Measurements from ENCODE around the gene RAB31.

RAB31 gene

DNA sequence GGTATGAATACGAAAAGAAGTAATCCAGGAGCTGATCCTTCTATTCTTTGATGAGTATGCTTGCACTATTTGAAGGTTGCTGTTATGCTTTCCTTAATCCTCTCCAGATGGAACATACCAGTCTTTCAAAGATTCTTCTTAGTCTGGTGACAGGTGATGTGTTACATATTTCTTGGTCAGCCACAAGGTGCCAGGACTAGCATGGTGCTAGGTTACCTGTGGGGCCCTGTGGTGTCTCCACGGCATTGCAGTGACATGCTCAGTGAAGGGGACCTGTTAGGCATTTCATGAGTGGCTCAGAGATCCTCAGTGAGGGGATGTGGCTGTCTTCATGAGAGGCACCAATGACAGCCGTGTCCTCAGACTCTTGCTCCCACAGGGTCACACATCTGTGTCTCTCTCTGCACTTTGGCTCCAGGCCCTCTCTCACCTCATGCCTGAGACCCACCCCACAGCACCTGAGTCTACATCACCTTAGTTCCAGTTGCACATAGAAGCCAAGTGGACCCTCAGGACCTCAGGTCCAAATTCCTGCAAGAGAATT is 13.1 kb upstream of the RAB31 start:
- no peak for DNase-seq

DNA sequence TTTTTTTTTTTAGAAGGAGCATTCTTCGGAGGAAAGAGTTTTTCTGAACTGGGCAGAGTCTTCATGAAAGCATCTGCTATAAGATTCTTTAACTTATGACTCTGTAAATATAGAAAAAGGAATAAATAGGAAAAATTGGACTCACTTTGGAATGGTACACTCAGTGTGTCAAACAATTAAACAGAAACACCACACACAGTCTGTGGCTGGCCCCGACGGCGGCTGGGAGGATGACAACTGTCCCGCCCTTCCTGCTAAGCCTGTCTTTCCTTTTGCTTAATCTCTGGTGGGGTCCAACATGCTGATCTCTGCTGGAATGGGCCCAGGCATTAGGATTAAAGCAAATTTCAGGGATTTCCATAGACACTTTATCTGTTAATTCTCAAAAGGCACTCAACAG is 12.5 kb upstream of the RAB31 start:
- no peak for DNase-seq

DNA sequence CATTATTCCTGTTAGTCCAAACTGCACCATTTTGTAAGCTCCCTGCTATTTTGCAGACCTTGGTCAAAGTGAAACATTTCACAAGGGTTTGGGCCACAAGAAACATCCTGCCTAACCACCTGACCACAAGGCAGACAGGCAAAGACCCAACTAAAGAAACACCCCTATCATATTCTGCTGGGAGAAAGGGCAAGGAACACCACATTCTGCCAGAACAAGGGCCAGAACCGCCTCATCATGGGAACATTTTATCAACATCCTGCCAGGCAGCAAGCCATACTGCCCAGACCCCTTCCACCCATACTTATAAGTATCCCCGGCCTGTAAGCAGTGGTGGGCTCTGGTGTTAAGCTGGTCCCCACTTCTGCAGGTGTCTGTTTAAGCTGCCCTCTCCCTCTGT is 12.0 kb upstream of the RAB31 start:
- DNase-seq = no peak

DNA sequence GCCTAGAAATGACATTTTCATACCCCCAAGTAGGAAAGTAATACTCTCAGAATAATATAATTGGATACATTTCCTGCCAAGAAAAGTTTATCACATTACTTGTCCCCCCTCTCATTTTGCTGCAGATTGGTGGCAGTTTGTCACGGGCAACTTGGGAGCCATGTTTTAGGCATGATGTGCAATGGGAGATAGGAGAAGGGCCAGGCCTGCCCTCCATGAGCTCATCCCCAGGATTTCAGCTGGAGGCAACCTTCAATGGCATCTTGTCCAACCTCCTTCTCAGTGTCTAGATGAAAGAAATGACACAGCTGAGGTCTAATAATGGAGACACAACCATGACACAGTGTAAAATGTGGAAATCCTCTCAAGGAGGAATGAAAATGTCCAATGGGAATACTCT is 11.4 kb upstream of the RAB31 start:
- DNase-seq = no peak

DNA sequence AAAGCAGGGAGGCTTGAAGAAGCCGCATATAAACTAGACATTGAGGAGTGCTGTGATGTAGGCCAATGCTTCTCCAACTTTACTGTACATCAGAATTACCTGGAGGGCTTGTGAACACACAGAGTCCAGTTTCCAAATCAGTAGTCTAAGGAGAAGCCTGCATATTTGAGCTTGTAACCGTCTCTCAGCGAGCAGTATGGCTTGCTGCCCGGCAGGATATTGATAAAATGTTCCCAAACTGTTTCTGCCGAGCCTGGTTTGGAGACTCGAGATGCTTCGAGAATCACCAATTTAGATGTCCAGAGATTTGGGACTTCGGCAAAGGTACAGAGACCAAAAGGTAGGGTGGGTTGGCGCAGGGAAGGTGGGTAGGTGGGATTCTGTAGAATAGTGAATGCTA is 11.0 kb upstream of the RAB31 start:
- DNase-seq = no peak

GRCh38 chr18:9698497-9698896 is 9.6 kb upstream of the RAB31 start:
- DNase-seq = no peak

DNA sequence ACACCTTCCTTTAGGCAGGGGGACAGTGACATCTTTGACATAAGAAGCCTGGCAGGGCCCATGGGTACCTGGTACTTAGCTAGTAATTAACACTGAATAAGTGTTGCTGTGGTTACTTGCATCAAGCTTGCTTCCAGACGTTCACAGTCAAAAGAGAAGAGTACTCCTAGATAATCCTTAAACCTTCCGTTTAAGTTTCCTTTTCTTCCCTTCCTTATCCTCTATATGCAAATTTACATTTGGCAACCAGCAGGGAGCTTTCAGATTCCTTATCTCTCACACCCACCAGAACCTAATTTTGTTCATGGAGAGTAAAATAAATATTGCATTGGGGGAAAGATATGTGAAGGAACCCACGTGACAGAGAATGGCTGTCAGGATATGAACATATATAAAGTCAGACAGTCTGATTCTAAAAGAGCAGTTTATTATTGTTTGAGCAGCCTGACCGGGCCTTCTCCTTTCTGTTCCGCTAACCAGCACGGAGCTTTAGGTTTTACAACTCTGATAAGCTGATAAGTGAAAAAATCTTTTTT is 7.8 kb upstream of the RAB31 start:
- no peak for DNase-seq

GRCh38 chr18:9701609-9702349 is 6.3 kb upstream of the RAB31 start:
- DNase-seq = no peak

- no peak for DNase-seq
Observed at GRCh38 chr18:9704233-9705118, 3.6 kb upstream of the RAB31 start.

- no peak for DNase-seq
Observed at GRCh38 chr18:9705183-9705829, 2.8 kb upstream of the RAB31 start.

- no peak for DNase-seq
Observed at GRCh38 chr18:9706081-9706935, 1.8 kb upstream of the RAB31 start.

DNA sequence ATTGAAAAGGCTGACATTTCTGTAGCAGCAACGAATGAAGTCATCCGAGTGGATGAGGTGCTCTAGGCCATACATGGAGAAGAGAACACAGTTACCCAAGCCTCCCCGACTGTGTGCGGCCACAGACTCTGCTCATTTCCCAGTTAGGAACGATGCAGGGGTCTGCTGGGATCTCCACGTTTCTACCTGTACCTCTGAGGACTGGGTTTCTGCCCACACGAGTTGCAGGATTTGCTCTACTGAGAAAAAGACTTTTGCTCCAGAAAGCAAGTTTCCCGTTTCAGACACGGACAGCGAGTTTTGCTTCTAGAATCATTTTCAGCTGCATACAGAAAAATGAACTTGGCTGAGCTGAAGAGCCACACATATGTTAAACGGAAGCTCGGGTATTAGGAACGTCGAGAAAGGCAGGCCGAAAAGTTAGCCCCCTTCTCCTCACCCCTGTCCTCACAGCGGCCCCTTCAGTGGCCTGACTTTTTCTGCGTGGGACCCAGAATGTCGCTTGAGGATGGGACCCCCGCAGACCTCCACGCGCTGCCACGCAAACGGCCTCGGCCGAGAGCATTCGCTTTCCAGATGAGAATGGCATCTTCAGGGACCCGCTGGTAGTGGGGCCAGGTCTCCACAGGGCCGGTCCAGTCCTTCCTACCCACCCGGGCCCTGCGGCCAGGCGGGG is 582 bp upstream of the RAB31 start:
- peak; percentile 38 for DNase-seq

DNA sequence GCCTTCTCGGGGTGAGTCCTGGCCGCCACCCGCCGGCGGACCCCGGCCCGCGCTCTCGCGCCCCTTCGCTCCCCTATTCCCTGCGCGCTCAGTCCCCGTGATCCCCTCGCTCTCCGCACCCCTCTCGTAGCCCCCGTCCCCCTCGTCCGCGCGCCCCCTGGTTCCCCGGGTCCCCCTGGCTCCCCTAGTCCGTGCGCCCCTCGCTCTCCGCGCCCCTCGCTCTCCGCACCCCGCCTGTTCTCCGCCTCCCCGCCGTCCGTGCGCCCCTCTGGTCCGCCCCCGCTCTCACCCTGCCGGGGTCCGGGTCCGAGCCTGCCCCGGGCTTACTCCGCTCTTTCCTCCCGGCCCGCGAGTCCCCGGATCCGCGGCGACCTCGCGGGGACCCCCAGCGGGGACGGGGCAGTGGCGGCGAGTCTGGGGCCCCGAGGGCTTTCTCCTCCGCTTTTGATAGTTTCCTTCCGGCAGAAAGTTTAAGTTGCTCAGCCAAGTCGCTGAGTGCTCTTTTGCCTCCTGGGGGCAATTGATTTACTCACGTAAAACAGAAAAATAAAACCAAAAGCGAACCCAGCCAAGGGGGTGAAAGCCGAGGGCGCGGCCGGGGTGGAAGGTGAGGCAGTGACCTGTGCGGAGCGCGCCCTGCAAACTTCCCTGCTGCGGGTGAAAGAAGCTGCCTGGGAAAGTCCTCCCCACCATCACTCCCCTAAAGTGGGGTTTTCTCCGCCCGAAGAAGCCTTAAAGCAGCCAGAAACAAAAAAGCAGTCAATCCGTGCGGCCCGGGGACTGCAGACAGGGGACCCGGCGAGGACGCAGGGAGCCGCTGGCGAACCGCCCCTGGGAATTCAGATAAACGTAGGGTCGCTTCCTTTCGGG is 568 bp downstream of the RAB31 start:
- peak; percentile 42 for DNase-seq

GRCh38 chr18:9709304-9709877 is 1.3 kb downstream of the RAB31 start:
- peak; percentile 57 for DNase-seq

- no peak for DNase-seq
Observed at GRCh38 chr18:9710037-9710436, 1.9 kb downstream of the RAB31 start.

DNA sequence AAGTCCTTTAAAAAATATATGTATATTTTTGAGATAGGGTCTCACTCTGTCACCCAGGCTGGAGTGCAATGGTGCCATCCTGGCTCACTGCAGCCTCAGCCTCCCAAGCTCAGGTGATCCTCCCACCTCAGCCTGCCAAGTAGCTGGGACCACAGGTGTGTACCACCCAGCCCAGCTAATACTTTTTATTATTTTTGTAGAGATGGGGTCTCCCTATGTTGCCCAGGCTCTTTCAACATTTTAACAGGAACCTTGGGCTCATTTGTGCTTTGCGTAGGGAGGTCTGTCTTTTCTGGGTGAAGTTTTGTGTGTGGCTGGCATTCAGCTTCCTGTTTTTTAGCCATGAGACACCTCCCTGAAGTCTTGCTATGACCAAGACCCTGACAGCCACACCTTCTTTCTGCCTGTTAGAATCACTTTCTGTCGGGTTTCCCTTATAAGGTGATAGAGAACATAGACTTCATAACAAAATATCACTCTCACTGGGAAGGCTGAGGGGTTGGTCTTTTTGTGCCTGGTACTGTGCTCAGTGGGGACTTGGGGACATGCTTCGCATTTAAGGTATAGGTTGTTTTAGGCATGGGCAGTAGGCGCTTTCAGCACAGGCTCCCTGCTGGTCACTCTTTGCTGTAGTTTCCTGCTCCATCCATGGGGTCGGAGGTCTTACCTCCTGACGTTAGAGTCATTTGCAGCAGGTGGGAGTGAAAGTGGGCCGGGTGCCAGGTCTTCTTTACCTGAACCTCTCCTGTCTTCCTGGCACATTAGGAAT is 3.4 kb downstream of the RAB31 start:
- DNase-seq = no peak

DNA sequence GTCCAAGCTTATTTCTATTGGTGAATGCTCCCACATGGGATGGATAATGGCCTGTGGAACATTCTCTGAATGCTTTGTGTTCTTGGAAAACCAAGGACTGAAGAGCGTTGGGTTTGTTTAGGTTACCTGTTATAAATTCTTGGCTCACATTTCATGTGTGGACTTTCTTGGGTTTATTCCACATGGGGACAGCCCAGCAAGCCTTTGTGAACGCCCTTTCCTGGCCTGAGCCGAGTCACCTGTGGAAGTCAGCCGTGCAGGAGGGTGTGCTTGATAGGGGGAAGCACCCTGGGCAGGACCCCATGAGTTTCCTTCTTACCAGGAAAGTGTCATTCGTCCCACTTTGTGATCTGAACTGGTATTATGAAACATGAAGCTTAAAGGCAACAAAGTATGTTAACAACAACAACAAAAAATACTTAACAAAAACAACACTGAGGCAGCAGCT is 4.1 kb downstream of the RAB31 start:
- DNase-seq = no peak

DNA sequence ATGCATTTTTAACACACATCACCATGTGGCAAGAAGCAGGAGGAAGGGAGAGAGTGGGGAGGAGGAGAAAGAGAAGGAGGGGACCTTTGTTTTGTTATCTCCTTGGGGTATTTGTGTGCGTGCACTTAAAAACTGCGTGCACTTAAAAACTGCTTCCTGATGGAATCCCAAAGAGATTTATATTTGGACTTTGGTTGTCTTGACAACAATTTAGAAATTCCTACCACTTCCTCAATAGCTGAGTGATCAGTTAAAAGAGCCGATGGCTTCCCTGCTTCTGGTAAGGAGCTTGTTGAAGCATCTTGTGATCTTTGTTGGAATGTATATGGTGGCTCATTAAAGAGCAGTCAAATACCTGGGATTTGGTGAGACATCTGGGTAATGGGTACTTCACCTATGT is 4.5 kb downstream of the RAB31 start:
- DNase-seq = no peak

Measured in femur (tissue), 1 donor.